ENCODE results near the gene CGNL1.
A peak's percentile ranks its signal among the peaks of the same experiment; 100 is the strongest.

The CGNL1 gene

GRCh38 chr15:57486833-57487232 lies 110.5 kb downstream of the CGNL1 start:
- no peak for DNase-seq (ENCODE audit: insufficient read length, low spot score)
- no peak for FAIRE-seq

- no peak for FAIRE-seq
- DNase-seq (ENCODE audit: insufficient read length, low spot score): no peak
Observed at GRCh38 chr15:57489122-57489521, 112.8 kb downstream of the CGNL1 start.

- FAIRE-seq: no peak
- no peak for DNase-seq (ENCODE audit: insufficient read length, low spot score)
Observed at GRCh38 chr15:57493351-57493750, 117.0 kb downstream of the CGNL1 start.

- no peak for DNase-seq (ENCODE audit: insufficient read length, low spot score)
- FAIRE-seq: no peak
Observed at GRCh38 chr15:57494581-57494980, 118.3 kb downstream of the CGNL1 start.

GRCh38 chr15:57495041-57495440 lies 118.7 kb downstream of the CGNL1 start:
- FAIRE-seq: no peak
- no peak for DNase-seq (ENCODE audit: insufficient read length, low spot score)

- FAIRE-seq (no peak), DNase-seq (ENCODE audit: insufficient read length, low spot score) (no peak)
Observed at GRCh38 chr15:57495554-57496165, 119.4 kb downstream of the CGNL1 start.

- DNase-seq (ENCODE audit: insufficient read length, low spot score): no peak
- FAIRE-seq: no peak
Observed at GRCh38 chr15:57496594-57496945, 120.3 kb downstream of the CGNL1 start.

GRCh38 chr15:57496946-57497869 lies 120.9 kb downstream of the CGNL1 start:
- no peak for DNase-seq (ENCODE audit: insufficient read length, low spot score)
- no peak for FAIRE-seq

GRCh38 chr15:57500256-57500655 lies 124.0 kb downstream of the CGNL1 start:
- no peak for DNase-seq (ENCODE audit: insufficient read length, low spot score)
- no peak for FAIRE-seq

GRCh38 chr15:57500979-57501576 lies 124.8 kb downstream of the CGNL1 start:
- DNase-seq (ENCODE audit: insufficient read length, low spot score) (no peak), FAIRE-seq (no peak)

- no peak for DNase-seq (ENCODE audit: insufficient read length, low spot score)
- FAIRE-seq: no peak
Observed at GRCh38 chr15:57502116-57502515, 125.8 kb downstream of the CGNL1 start.

GRCh38 chr15:57503051-57503702 lies 126.9 kb downstream of the CGNL1 start:
- no peak for FAIRE-seq
- DNase-seq (ENCODE audit: insufficient read length, low spot score): no peak

GRCh38 chr15:57503911-57504598 lies 127.8 kb downstream of the CGNL1 start:
- DNase-seq (ENCODE audit: insufficient read length, low spot score) (no peak), FAIRE-seq (peak; percentile 38)

- DNase-seq (ENCODE audit: insufficient read length, low spot score): no peak
Observed at GRCh38 chr15:57504599-57504940, 128.3 kb downstream of the CGNL1 start.

GRCh38 chr15:57505056-57505715 lies 128.9 kb downstream of the CGNL1 start:
- DNase-seq (ENCODE audit: insufficient read length, low spot score) (peak; percentile 39), FAIRE-seq (no peak)

More at GRCh38 chr15:57504599-57504940, 128.3 kb downstream of the CGNL1 start:
- no peak for FAIRE-seq

GRCh38 chr15:57505949-57506391 lies 129.7 kb downstream of the CGNL1 start:
- DNase-seq (ENCODE audit: insufficient read length, low spot score) (no peak), FAIRE-seq (no peak)

GRCh38 chr15:57506422-57506821 lies 130.1 kb downstream of the CGNL1 start:
- no peak for DNase-seq (ENCODE audit: insufficient read length, low spot score)
- FAIRE-seq: no peak

- DNase-seq (ENCODE audit: insufficient read length, low spot score) (no peak), FAIRE-seq (no peak)
Observed at GRCh38 chr15:57507111-57507510, 130.8 kb downstream of the CGNL1 start.

- FAIRE-seq: no peak
- DNase-seq (ENCODE audit: insufficient read length, low spot score): no peak
Observed at GRCh38 chr15:57509126-57509525, 132.8 kb downstream of the CGNL1 start.

GRCh38 chr15:57509965-57510364 lies 133.7 kb downstream of the CGNL1 start:
- FAIRE-seq: no peak
- no peak for DNase-seq (ENCODE audit: insufficient read length, low spot score)

Measured in HTR-8/SVneo (cell line).